OCI-LY7 (cell line): ENCODE results near the gene PTPA. TPM values are rescaled to one million over a fixed set of nuclear protein-coding genes. Genes with fewer than 3 reads are reported as not detected.

ENCODE experiments used
- BruUV-seq: library from RNA; stranded (reverse); fragments of 400-500 nt; replicated peaks from 2 replicates; lab custom pipeline; 2021; lab: Mats Ljungman, UMichigan
- CTCF ChIA-PET: fragments of 300-600 bp; sonication (Branson Sonifier 250); formaldehyde crosslinking; loops from one replicate; lab custom pipeline; 2022; ENCODE audit warnings: antibody characterized with exemption; ENCODE audit not compliant: unreplicated experiment; lab: Charles Lee
- POLR2A ChIA-PET: fragments of 300-600 bp; sonication (Branson Sonifier 250); formaldehyde crosslinking; loops from one replicate; lab custom pipeline; 2022; ENCODE audit warnings: antibody characterized with exemption; lab: Charles Lee
- DNase-seq: peaks from one replicate; pipeline ENCODE4 v3.0.0-alpha.2; 2015; ENCODE audit warnings: low spot score
- H2AFZ ChIP-seq: fragments of 200-600 bp; sonication (generic), shearing (Covaris generic); 2 replicates; pipeline ENCODE4 v1.6.1; 2014; ENCODE audit warnings: mild to moderate bottlenecking, antibody characterized with exemption, low read length, moderate library complexity
- H3K27ac ChIP-seq: fragments of 200-600 bp; sonication (generic); 2 replicates; pipeline ENCODE4 v1.5.1; 2014; ENCODE audit warnings: mixed run types, low read depth, mild to moderate bottlenecking, moderate library complexity, low read length, inconsistent platforms; ENCODE audit not compliant: poor library complexity, severe bottlenecking
- H3K36me3 ChIP-seq: fragments of 200-600 bp; sonication (generic); 2 replicates; pipeline ENCODE4 v1.6.1; 2014; ENCODE audit warnings: mild to moderate bottlenecking, antibody characterized with exemption, low read length, moderate library complexity, mixed read lengths; ENCODE audit not compliant: insufficient read depth
- H3K4me1 ChIP-seq: fragments of 200-600 bp; sonication (generic); 2 replicates; pipeline ENCODE4 v1.5.1; 2014; ENCODE audit warnings: mild to moderate bottlenecking, low read length; ENCODE audit not compliant: insufficient read depth, poor library complexity, severe bottlenecking
- H3K4me2 ChIP-seq: fragments of 200-600 bp; sonication (generic); 2 replicates; pipeline ENCODE4 v1.6.1; 2014; ENCODE audit warnings: mild to moderate bottlenecking, low read length
- H3K4me3 ChIP-seq: fragments of 200-600 bp; sonication (generic); 2 replicates; pipeline ENCODE4 v1.5.1; 2014; ENCODE audit warnings: mild to moderate bottlenecking, low read depth, low read length; ENCODE audit not compliant: poor library complexity, severe bottlenecking
- H3K79me2 ChIP-seq: fragments of 200-600 bp; sonication (generic); 2 replicates; pipeline ENCODE4 v1.6.1; 2016; ENCODE audit warnings: low read depth, mild to moderate bottlenecking, low read length, moderate library complexity, mixed read lengths; ENCODE audit not compliant: insufficient read depth
- H3K9me2 ChIP-seq: fragments of 200-600 bp; sonication (generic); 2 replicates; pipeline ENCODE4 v1.6.1; 2016; ENCODE audit warnings: mild to moderate bottlenecking, low read length, mixed read lengths; ENCODE audit not compliant: insufficient read depth
- H3K9me3 ChIP-seq: fragments of 200-600 bp; sonication (generic); 2 replicates; pipeline ENCODE4 v1.6.1; 2014; ENCODE audit warnings: mild to moderate bottlenecking, mixed run types, low read length, mixed read lengths
- H4K20me1 ChIP-seq: fragments of 200-600 bp; sonication (generic); 2 replicates; pipeline ENCODE4 v1.6.1; 2014; ENCODE audit warnings: mild to moderate bottlenecking, antibody characterized with exemption, low read length, moderate library complexity, mixed read lengths; ENCODE audit not compliant: insufficient read depth
- CTCF ChIP-seq: fragments of 200-600 bp; sonication (generic); conservative IDR thresholded peaks from 2 replicates; pipeline ENCODE4 v1.5.1; 2014; ENCODE audit warnings: mild to moderate bottlenecking, antibody characterized with exemption, low read length, moderate library complexity, mixed read lengths
- EZH2phosphoT487 ChIP-seq: fragments of 200-600 bp; sonication (generic); IDR thresholded peaks from 2 replicates; pipeline ENCODE4 v1.6.1; 2018; ENCODE audit warnings: low read depth, borderline replicate concordance, mild to moderate bottlenecking, mixed run types, antibody characterized with exemption, low read length, moderate library complexity, mixed read lengths
- intact Hi-C: fragments of 100-400 bp; cut with micrococcal nuclease; formaldehyde crosslinking; loops from one replicate; pipeline ENCODE4 v1.10.0; 2022; ENCODE audit not compliant: unreplicated experiment
- total RNA-seq, 2 experiments: library from RNA; depleted of rRNA in 1 of 2; stranded (reverse); fragments of >200 nt in 1 of 2; shearing (Covaris generic) in 1 of 2; gene quantifications; 2 replicates each; pipeline ENCODE4 v1.2.3, GENCODE V29; 2014 to 2022

PTPA gene
- total RNA-seq, 2 experiments from 2014 or later = 106 to 111 TPM

- DNase-seq = peak; percentile 26
- Histone ChIP-seq H4K20me1 (no peaks in the 10 kb centered on the region), H3K4me2 (no peak overlapping the region), H3K27ac (no peak overlapping the region), H3K79me2 (no peaks in the 10 kb centered on the region), H3K4me3 (no peak overlapping the region), H3K36me3 (no peaks in the 10 kb centered on the region), H3K9me2 (no peaks in the 10 kb centered on the region), H3K4me1 (peaks cover 4% of the 10 kb centered on the region), H3K9me3 (peaks cover 8% of the 10 kb centered on the region; the same call in 1 of the 2 replicates), H2AFZ (no peak overlapping the region)
- POLR2A ChIA-PET = interaction anchor here (0.6 to 1.0 kb wide), 2 partner anchors 40 to 106 kb away, joined by 3 read pairs; no protein-coding TSS in a partner anchor
- TF ChIP-seq CTCF = no peak
- no peak for TF ChIP-seq EZH2phosphoT487
- no TSS peak for BruUV-seq
- CTCF ChIA-PET = interaction anchor here (0.9 to 1.1 kb wide), 2 partner anchors 9 to 178 kb away, joined by 3 to 4 read pairs; no protein-coding TSS in a partner anchor
- intact Hi-C loops = no loop called here
These were observed 72.4 kb downstream of the PTPA start for GRCh38 chr9:129183495-129184218.

DNA sequence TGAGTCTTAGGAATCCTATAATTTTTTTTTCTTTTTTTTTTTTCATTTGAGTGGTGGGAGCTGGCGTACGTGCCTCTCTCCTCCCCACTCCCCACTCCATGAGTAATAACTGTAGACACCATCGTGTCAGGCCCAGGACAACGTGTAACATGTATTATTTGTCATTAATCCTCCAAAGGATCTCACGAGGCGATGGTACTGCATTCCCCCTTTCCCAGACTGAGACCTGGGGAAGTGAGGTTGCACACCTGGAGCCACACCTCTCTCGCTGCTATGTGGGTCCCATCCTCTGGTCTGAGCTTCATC, 73.0 kb downstream of the PTPA start:
- no peaks in the 10 kb centered on the region for H4K20me1 ChIP-seq
- H3K4me3 ChIP-seq = no peak overlapping the region
- H3K9me3 ChIP-seq = peaks cover 8% of the 10 kb centered on the region; the same call in 1 of the 2 replicates
- H3K4me2 ChIP-seq = no peak overlapping the region
- intact Hi-C loops = no loop called here
- H3K79me2 ChIP-seq = no peaks in the 10 kb centered on the region
- no peak for DNase-seq
- ChIA-PET CTCF (interaction anchor here (1.1 kb wide), 1 partner anchor 9 kb away, joined by 3 read pairs; no protein-coding TSS in a partner anchor), POLR2A (interaction anchor here (0.6 to 1.0 kb wide), 2 partner anchors 41 to 106 kb away, joined by 3 read pairs; no protein-coding TSS in a partner anchor)
- no peaks in the 10 kb centered on the region for H3K36me3 ChIP-seq
- BruUV-seq = no TSS peak
- TF ChIP-seq EZH2phosphoT487 = no peak
- TF ChIP-seq CTCF = no peak
- no peak overlapping the region for H3K27ac ChIP-seq
- H2AFZ ChIP-seq = no peak overlapping the region
- H3K9me2 ChIP-seq = no peaks in the 10 kb centered on the region
- H3K4me1 ChIP-seq = no peaks in the 10 kb centered on the region
